Epithelial cell of umbilical artery (primary cell): ENCODE data around the gene HIPK3. TPM values are rescaled to one million over a fixed set of nuclear protein-coding genes. Genes with fewer than 3 reads are reported as not detected.

Source experiments
- total RNA-seq: library from RNA; depleted of rRNA; stranded (reverse); fragments of >200 nt; gene quantifications from 2 replicates; pipeline ENCODE4 v1.2.3, GENCODE V29; 2014

Gene HIPK3
- total RNA-seq: 55.0 and 59.1 TPM in 2 replicates

DNA sequence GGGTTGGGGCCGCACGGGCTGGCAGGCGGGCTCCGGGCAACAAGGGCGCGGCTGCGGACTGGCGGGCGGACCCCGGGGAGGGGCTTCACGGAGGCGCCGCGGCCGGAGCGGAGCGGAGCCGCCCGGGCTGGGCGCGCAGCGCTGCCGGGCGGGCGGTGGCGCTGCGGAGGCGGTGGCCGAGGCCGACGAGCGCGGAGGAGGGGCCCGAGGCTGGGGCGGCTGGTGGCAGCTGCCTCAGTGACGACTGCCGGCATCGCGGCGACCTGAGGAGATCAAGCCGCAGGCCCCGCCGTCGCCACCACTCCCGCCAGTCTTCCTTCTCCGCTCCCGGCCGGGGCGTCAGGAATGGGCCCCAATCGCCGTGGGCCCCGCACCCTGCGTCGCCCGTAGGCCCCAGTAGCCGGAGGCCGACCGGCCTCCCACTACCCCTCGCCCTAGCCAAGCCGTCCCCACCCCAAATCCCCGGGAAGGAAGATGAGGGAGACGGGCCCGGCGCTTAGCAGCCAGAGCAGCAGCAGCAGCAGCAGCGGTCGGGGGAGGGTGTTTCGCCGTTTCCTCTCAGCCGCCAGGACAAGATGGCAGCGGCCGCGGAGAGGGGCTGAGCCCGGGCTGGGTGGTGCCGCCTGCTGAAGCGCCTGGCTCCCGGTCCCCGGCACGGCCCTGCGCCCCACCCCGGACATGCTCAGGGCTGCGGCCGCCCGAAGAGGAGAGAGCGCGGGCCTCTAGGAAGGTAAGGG is at the start of gene HIPK3:
Gene HIPK3 (plus strand): TSS at position 222 of the 737 bp plus-strand sequence.

DNA sequence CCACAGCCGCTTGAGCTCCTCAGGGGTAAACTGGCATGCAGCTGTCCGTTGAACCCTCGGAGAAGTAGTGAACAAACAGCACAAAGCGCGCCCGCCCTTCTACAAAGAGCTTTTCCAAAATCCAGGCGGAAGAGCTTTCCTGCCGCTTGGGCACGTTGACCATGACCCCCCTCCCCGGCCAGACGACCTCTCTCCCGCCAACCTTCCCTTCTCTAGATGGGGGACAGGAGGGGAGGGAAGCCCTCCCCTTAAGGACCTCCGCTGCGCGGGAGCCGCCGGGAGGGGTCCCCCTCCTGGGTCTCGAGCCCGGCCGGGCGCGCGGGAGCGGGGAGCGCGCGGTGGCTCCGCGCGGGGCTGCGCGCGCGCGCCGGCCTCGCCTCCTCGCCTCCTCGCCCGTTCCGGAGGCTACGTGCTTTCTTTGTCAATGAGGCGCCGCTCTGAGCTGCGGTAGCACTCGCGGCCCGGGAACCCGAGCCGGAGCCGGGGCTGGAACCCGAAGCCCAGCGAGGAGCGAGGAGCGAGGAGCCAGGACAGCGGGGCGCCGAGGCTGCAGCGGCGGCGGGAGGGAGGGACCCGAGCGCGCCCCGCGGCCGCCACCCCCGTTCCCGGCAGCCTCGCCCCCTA is 118.6 kb downstream of the HIPK3 start, which contains the start of gene KIAA1549L:
Gene KIAA1549L (plus strand): TSS at position 421 of the 624 bp plus-strand sequence.

Other genes with a start within 250 kb of the HIPK3 start
- gene DEPDC7, start 241.5 kb upstream of the HIPK3 start, total RNA-seq: 0.32 and 0.91 TPM in 2 replicates
- gene TCP11L1, start 217.8 kb upstream of the HIPK3 start, total RNA-seq: 11.2 and 12.3 TPM in 2 replicates
- gene CSTF3, start 95.9 kb upstream of the HIPK3 start, total RNA-seq: 33.1 and 33.4 TPM in 2 replicates
- 6.2 and 11.7 TPM in 2 replicates for gene KIAA1549L, start 118.7 kb downstream of the HIPK3 start, total RNA-seq